HG03571 (cell line): Measurements from ENCODE around the gene YLPM1.
"Not testable (repeated sequence)": the region's sequence is repeated elsewhere in the genome, so short reads cannot be mapped to it uniquely, and the experiment has no call there.

Experiments used
- ATAC-seq: cut with Tn5 transposase; IDR thresholded peaks from one replicate; pipeline ENCODE4 v1.9.1; 2021; ENCODE audit not compliant: unreplicated experiment

YLPM1 gene

GRCh38 chr14:74762917-74763802, at the start of gene YLPM1:
Gene YLPM1, plus strand, starts transcription at chr14:74763316. Its CDS starts 174 bp downstream, at chr14:74763490.
- peak; percentile 93 for ATAC-seq

GRCh38 chr14:74713395-74713735, 49.8 kb upstream of the YLPM1 start:
- ATAC-seq = no peak

GRCh38 chr14:74720526-74720925, 42.6 kb upstream of the YLPM1 start:
- no peak for ATAC-seq

- ATAC-seq = no peak
Measured at GRCh38 chr14:74723134-74723533, 40.0 kb upstream of the YLPM1 start.

GRCh38 chr14:74732387-74732786, 30.7 kb upstream of the YLPM1 start:
- ATAC-seq = no peak

- no peak for ATAC-seq
Measured at GRCh38 chr14:74733221-74733620, 29.9 kb upstream of the YLPM1 start.

- no peak for ATAC-seq
Measured at GRCh38 chr14:74735125-74735524, 28.0 kb upstream of the YLPM1 start.

- no peak for ATAC-seq
Measured at GRCh38 chr14:74737753-74738325, 25.3 kb upstream of the YLPM1 start.

- ATAC-seq = no peak
Measured at GRCh38 chr14:74739293-74740030, 23.7 kb upstream of the YLPM1 start.

- no peak for ATAC-seq
Measured at GRCh38 chr14:74747237-74747636, 15.9 kb upstream of the YLPM1 start.

- no peak for ATAC-seq
Measured at GRCh38 chr14:74754157-74754556, 9.0 kb upstream of the YLPM1 start.

GRCh38 chr14:74754899-74755298, 8.2 kb upstream of the YLPM1 start:
- ATAC-seq = no peak

- ATAC-seq = no peak
Measured at GRCh38 chr14:74756326-74756725, 6.8 kb upstream of the YLPM1 start.

- ATAC-seq = not testable (repeated sequence)
Measured at GRCh38 chr14:74758505-74758904, 4.6 kb upstream of the YLPM1 start.

GRCh38 chr14:74763803-74764531, 851 bp downstream of the YLPM1 start:
- ATAC-seq = no peak

GRCh38 chr14:74765721-74766120, 2.6 kb downstream of the YLPM1 start:
- no peak for ATAC-seq

GRCh38 chr14:74771399-74771798, 8.3 kb downstream of the YLPM1 start:
- ATAC-seq = no peak

GRCh38 chr14:74784634-74785033, 21.5 kb downstream of the YLPM1 start:
- ATAC-seq = no peak

GRCh38 chr14:74785056-74785613, 22.0 kb downstream of the YLPM1 start:
- no peak for ATAC-seq

- ATAC-seq = no peak
Measured at GRCh38 chr14:74786796-74787315, 23.7 kb downstream of the YLPM1 start.
